HG03378 (cell line): Measurements from ENCODE around the gene RAD51B.

Source experiments
- ATAC-seq: cut with Tn5 transposase; IDR thresholded peaks from one replicate; pipeline ENCODE4 v1.9.1; 2021; ENCODE audit warnings: mild to moderate bottlenecking, moderate library complexity; ENCODE audit not compliant: unreplicated experiment

Gene RAD51B

DNA sequence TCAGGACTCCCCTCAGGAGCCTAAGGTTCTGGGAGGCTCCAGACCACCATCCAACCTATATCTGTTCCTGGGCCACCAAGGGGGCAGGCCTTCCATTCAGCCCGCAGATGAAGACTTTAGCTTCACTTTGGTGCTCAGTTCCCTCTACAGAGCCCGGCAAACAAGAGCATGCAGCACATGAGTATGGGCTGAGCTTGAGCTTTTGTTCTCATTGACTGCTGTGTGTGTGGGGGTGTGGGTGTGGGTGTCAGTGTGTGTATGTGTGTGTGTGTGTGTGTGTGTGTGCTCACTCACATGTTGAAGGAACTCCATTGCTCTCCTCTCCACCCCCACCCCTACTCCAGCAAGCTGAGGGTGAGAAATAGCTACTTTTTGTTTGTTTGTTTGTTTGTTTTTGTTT lies 754.1 kb downstream of the RAD51B start:
- ATAC-seq, result no peak

GRCh38 chr14:68574461-68574860 lies 754.9 kb downstream of the RAD51B start:
- ATAC-seq, result no peak

DNA sequence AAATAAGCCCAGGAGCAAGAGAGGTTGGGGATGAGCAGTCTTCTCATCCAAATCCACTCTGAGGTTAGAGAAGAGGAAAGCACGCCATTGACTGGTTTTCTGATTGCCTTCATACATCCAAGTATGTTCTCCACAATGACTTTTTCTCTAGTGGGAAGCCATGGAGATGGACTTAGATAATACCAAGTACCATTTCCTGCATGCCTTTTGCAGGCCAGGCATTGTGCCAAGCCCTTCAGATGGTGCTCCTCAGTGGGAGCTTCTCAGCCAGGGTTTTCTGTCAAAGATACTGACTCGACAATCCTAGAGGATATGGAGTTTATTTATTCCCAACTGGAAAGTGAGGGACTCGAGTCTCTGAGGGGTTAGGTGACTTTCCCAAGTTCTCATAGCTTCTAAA lies 755.3 kb downstream of the RAD51B start:
- no peak for ATAC-seq

- no peak for ATAC-seq
Measured at GRCh38 chr14:68575426-68575825, 755.8 kb downstream of the RAD51B start.

- ATAC-seq, result no peak
Measured at GRCh38 chr14:68576031-68576430, 756.5 kb downstream of the RAD51B start.

GRCh38 chr14:68576496-68577244 lies 757.1 kb downstream of the RAD51B start:
- no peak for ATAC-seq

DNA sequence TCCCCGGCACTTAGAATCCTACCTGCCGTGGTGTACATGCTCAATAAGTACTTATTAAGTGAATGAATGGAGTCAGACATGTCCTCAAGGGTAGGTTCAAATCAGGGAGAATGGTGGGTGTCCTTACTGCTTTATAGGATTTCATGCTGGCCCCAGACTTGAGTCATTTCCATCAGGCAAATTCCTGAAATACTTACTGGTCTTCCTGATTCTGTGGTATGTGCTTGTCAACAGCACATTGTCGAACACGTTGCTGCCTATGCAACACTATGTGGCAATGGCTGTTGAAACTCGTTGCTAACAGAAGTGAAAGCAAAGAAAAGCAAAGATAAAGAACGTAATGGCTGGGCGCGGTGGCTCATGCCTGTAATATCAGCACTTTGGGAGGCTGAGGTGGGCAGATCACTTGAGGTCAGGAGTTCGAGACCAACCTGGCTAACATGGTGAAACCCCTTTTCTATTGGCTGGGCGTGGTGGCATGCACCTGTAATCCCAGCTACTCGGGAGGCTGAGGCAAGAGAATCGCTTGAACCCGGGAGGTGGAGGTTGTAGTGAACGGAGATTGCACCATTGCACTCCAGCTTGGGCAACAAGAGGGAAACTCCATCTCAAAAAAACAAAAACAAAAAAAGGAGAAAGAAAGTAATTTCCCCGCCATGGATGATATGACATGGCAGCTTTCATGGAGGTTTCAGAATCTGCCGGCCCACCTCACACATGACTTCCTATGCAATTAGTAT lies 758.4 kb downstream of the RAD51B start:
- ATAC-seq, result no peak

GRCh38 chr14:68578597-68578996 lies 759.0 kb downstream of the RAD51B start:
- no peak for ATAC-seq

DNA sequence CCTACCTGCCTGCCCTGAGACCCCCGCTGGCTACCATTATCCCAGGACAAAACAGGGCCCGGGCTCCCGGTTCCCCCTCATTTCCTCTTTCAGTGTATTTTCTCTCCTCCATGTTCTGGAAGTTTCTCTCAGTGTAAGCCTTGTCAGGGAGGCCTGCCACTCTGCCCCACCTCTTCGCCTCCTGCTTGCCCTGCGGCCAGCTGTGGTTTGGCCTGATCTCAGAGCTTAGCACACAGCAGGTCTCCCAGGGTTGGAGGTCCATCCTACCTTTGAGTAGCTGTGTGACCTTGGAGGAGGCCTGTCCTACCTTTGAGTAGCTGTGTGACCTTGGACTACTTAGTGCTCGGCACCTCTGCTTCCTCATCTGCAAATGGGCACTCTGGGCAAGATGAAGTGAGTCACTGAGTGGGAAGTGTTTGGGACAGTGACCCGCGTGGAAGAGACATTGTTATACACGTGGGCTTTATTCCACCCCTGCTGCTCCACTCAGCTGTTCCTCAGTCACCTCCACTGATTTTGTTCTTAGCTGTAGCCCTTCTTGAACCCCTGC lies 760.6 kb downstream of the RAD51B start:
- ATAC-seq, result no peak

DNA sequence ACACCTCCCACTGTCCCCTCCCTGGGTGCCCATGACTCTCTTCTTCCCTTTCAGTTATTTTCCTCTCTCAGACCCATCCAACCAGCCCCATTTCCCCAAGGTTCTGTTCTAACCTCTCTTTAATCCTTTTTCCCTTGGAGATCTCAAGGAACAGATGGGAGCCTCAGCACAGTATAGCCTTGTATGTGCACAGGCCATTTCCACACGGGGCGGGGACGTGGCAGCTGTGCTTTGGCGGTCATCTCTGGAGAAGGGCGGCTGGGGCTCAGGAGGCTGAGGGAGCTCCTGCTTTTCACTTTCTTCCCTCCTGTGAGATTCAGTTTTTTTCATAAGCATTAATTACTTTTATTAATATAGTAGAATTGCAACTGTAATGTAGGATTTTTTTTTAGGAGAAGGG lies 761.1 kb downstream of the RAD51B start:
- no peak for ATAC-seq

DNA sequence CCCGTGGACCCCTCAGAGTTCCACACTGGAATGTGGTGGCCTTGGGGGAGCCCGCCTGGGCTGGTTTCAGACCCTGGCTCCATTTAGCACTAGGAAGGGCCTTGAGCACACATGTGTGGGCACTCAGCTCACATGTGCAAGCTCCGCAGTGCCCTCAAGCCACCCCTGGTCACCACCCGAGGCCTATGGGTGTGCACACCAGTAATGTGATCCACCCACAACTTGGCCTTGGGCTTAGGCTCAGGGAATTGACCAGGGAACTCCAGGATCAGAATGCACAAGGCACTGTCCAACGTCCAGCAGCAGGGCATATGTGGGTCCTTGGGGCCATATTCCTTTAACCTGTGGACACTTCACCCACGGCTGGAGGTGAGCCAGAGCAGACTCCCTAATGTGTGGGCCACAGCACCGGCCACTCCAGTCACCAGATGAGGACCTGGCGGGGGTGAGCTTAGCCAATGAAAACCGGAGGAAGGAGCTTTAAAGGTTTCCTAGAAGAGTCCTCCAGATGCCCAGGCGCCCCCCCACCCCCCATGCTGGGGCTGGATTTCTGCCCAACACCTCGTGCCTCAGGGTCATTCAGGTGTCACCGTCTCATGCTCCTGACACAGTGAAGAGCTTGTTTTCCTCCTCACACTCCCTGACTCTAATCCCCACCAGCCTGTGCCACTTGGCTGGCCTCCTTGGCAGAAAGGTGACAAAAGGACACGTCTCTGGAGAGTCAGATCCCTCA lies 764.1 kb downstream of the RAD51B start:
- no peak for ATAC-seq

- ATAC-seq, result no peak
Measured at GRCh38 chr14:68584786-68585185, 765.2 kb downstream of the RAD51B start.

DNA sequence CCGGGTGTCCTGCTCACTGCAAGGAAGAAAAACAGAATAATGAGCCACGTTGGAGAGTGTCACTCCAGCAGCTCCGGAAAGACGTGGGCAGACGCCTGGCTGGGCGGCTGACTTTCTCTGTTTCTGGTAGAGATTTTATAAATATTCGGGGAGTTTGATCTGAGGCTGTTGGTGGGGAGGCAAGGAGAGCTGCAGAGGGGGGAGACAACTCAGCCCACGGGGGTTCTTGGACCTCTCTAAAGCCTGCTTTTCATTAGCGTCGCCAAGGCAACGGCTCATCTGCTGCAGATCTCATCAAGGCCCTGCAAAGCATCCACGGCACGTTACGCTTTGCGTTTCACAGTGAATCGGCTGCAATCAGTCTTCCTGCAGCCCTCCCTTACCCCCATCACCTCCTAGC lies 766.1 kb downstream of the RAD51B start:
- no peak for ATAC-seq

DNA sequence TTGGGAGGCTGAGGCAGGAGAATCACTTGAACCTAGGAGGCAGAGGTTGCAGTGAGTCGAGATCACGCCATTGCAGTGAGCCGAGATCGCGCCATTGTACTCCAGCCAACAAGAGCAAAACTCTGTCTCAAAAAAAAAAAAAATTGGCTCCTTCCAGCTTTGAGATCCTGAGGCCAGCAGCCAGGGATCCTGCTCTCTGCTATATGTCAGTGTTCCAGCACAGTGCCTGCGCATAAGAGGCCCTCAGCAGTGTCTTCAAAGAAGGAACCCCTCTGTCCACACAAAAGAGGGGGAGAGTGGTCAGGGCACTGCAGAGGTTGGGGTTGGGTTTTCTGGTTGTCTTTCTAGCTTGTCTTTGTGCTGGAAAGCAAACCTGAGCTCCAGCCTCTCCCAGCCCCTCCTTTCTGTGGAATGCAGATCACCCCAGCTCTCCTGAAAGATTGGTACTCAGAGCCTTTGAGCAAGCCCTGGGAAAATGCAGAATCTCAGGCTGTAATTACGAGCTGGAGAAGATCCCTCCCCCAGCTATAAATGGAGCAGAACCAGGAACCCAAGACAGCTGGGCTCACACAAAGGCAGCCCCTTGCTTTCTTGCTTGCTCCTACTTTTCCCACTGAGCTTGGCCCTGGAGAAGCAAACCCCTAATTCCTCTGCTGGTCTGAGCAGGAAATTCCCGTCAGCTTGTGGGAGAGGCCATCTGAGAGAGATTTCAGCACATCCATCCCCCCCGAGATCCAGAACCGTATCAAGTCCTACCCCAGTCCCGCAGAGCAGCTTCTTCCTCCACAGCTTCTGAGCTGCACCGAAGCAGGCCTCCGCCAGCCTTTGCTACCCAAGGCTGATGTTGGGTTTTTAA lies 767.5 kb downstream of the RAD51B start:
- no peak for ATAC-seq

DNA sequence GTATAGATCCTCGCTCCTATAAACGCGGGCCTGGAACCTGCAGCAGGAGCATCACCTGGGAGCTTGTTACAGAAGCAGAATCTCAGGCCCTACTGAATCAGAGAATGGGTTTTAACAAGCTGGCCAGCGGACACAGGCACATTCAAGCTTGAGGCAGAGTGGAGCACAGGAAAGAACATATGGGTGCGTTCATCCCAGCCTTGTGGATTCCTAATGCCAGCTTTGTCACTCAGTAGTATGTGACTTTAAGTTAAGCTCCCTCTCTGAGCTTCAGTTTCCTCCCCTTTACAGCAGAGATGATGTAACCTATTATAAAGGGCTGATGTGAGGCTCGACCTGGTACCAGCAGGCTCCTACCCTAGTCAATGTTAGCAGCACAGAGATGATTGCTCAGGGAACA lies 768.4 kb downstream of the RAD51B start:
- ATAC-seq, result no peak

GRCh38 chr14:68589447-68590200 lies 770.0 kb downstream of the RAD51B start:
- no peak for ATAC-seq

GRCh38 chr14:68590201-68590522 lies 770.6 kb downstream of the RAD51B start:
- no peak for ATAC-seq

- no peak for ATAC-seq
Measured at GRCh38 chr14:68591786-68592185, 772.2 kb downstream of the RAD51B start.

GRCh38 chr14:68592948-68593556 lies 773.5 kb downstream of the RAD51B start:
- ATAC-seq, result no peak
